Caco-2 (cell line): ENCODE measurements around the gene SAMD4A. TPM values are rescaled to one million over a fixed set of nuclear protein-coding genes. Genes with fewer than 3 reads are reported as not detected.

Source experiments
- BruUV-seq: library from RNA; stranded (reverse); fragments of 400-500 nt; replicated peaks from 2 replicates; lab custom pipeline; 2021; lab: Mats Ljungman, UMichigan
- CTCF ChIA-PET: fragments of 300-600 bp; sonication (Branson Sonifier 250); formaldehyde crosslinking; loops from one replicate; lab custom pipeline; 2022; ENCODE audit warnings: antibody characterized with exemption; lab: Charles Lee
- POLR2A ChIA-PET: fragments of 300-600 bp; sonication (Branson Sonifier 250); formaldehyde crosslinking; loops from one replicate; lab custom pipeline; 2022; ENCODE audit warnings: antibody characterized with exemption; lab: Charles Lee
- DNase-seq, 2 experiments: peaks; one replicate each; pipeline versions ENCODE4 v3.0.0 to v3.0.0-alpha.2; 2020 to 2022
- H3K27me3 ChIP-seq: replicated peaks from 2 replicates; pipeline ENCODE4 v1.6.0; 2011; ENCODE audit warnings: low read length; ENCODE audit not compliant: control insufficient read depth, insufficient read depth
- H3K36me3 ChIP-seq: 2 replicates; pipeline ENCODE4 v1.5.1; 2011; ENCODE audit warnings: low read length; ENCODE audit not compliant: control insufficient read depth, insufficient read depth
- H3K4me1 ChIP-seq: fragments of 250-450 bp; sonication (Bioruptor Pico); 2 replicates; pipeline ENCODE4 v1.5.1; 2020; ENCODE audit warnings: mild to moderate bottlenecking
- H3K4me3 ChIP-seq: 2 replicates; pipeline ENCODE4 v1.5.1; 2011; ENCODE audit warnings: low read depth, mild to moderate bottlenecking, control low read depth, low read length
- H3K9me3 ChIP-seq: fragments of 250-450 bp; sonication (Bioruptor Pico); 2 replicates; pipeline ENCODE4 v1.5.1; 2020; ENCODE audit warnings: mild to moderate bottlenecking, moderate library complexity
- H3K27ac Mint-ChIP-seq: one replicate; pipeline ENCODE4 v1.8.0; 2022; ENCODE audit warnings: mixed read lengths; ENCODE audit not compliant: unreplicated experiment
- H3K27me3 Mint-ChIP-seq: one replicate; pipeline ENCODE4 v1.8.0; 2022; ENCODE audit warnings: mixed read lengths; ENCODE audit not compliant: insufficient read depth, unreplicated experiment
- H3K36me3 Mint-ChIP-seq: one replicate; pipeline ENCODE4 v1.8.0; 2022; ENCODE audit warnings: mild to moderate bottlenecking, mixed read lengths; ENCODE audit not compliant: insufficient read depth, unreplicated experiment
- H3K4me1 Mint-ChIP-seq: one replicate; pipeline ENCODE4 v1.8.0; 2022; ENCODE audit warnings: low read depth, mixed read lengths; ENCODE audit not compliant: unreplicated experiment
- H3K4me3 Mint-ChIP-seq: one replicate; pipeline ENCODE4 v1.8.0; 2022; ENCODE audit warnings: mild to moderate bottlenecking, moderate library complexity, mixed read lengths; ENCODE audit not compliant: unreplicated experiment
- H3K9me3 Mint-ChIP-seq: one replicate; pipeline ENCODE4 v1.8.0; 2022; ENCODE audit warnings: mixed read lengths; ENCODE audit not compliant: unreplicated experiment
- CTCF ChIP-seq, 2 experiments: fragments of 200-600 bp in 1 of 2; IDR thresholded peaks; 1 replicate in 1 of 2; 2 replicates in 1 of 2; pipeline versions ENCODE4 v1.5.1 to v1.8.0; 2011 to 2022; ENCODE audit warnings: antibody characterized with exemption in 1 of 2, control low read depth in 1 of 2, inconsistent platforms in 1 of 2, low read depth in 1 of 2, low read length in 1 of 2, mild to moderate bottlenecking in 1 of 2, moderate library complexity in 1 of 2; ENCODE audit not compliant: insufficient read depth in 1 of 2, severe bottlenecking in 1 of 2, unreplicated experiment in 1 of 2
- intact Hi-C: fragments of 100-400 bp; cut with micrococcal nuclease; formaldehyde crosslinking; loops from one replicate; pipeline ENCODE4 v1.10.0; 2022; ENCODE audit not compliant: unreplicated experiment
- total RNA-seq: library from RNA; stranded (reverse); gene quantifications from 2 replicates; pipeline ENCODE4 v1.2.3, GENCODE V29; 2022

SAMD4A gene
- total RNA-seq, 1 experiment from 2014 or later = 60.8 TPM

- H3K27me3 ChIP-seq = no peaks in the 10 kb centered on the region
- intact Hi-C loops = no loop called here
- Mint-ChIP-seq H3K27ac (no peak overlapping the region), H3K4me1 (peaks cover 12% of the 10 kb centered on the region), H3K27me3 (no peaks in the 10 kb centered on the region), H3K4me3 (no peak overlapping the region), H3K36me3 (peaks cover 92% of the 10 kb centered on the region), H3K9me3 (no peaks in the 10 kb centered on the region)
- no peak for TF ChIP-seq CTCF (IDR thresholded peaks at IDR 0.05; ENCODE audit: insufficient read depth in 1 of 2, low read depth in 1 of 2, low read length in 1 of 2, severe bottlenecking in 1 of 2, unreplicated experiment in 1 of 2)
- H3K4me1 ChIP-seq = peaks cover 3% of the 10 kb centered on the region; the same call in 1 of the 2 replicates
- CTCF ChIA-PET = no interaction called here
- no peak overlapping the region for H3K4me3 ChIP-seq
- DNase-seq = no peak
- POLR2A ChIA-PET = no interaction called here
- peaks cover 2% of the 10 kb centered on the region for H3K36me3 ChIP-seq
- BruUV-seq = no TSS peak
- H3K9me3 ChIP-seq = no peaks in the 10 kb centered on the region
Measured at GRCh38 chr14:54776361-54777001, 209.6 kb downstream of the SAMD4A start.

GRCh38 chr14:54777395-54777794 is 210.5 kb downstream of the SAMD4A start:
- H3K36me3 ChIP-seq = peaks cover 2% of the 10 kb centered on the region
- ChIA-PET CTCF (no interaction called here), POLR2A (no interaction called here)
- Mint-ChIP-seq H3K4me1 (peaks cover 10% of the 10 kb centered on the region), H3K36me3 (peaks cover 90% of the 10 kb centered on the region), H3K9me3 (no peaks in the 10 kb centered on the region), H3K27me3 (no peaks in the 10 kb centered on the region), H3K27ac (no peak overlapping the region), H3K4me3 (no peak overlapping the region)
- H3K4me1 ChIP-seq = no peaks in the 10 kb centered on the region
- TF ChIP-seq CTCF (IDR thresholded peaks at IDR 0.05; ENCODE audit: insufficient read depth in 1 of 2, low read depth in 1 of 2, low read length in 1 of 2, severe bottlenecking in 1 of 2, unreplicated experiment in 1 of 2) = no peak
- no TSS peak for BruUV-seq
- intact Hi-C loops = no loop called here
- no peaks in the 10 kb centered on the region for H3K27me3 ChIP-seq
- no peak overlapping the region for H3K4me3 ChIP-seq
- H3K9me3 ChIP-seq = no peaks in the 10 kb centered on the region
- DNase-seq = no peak

DNA sequence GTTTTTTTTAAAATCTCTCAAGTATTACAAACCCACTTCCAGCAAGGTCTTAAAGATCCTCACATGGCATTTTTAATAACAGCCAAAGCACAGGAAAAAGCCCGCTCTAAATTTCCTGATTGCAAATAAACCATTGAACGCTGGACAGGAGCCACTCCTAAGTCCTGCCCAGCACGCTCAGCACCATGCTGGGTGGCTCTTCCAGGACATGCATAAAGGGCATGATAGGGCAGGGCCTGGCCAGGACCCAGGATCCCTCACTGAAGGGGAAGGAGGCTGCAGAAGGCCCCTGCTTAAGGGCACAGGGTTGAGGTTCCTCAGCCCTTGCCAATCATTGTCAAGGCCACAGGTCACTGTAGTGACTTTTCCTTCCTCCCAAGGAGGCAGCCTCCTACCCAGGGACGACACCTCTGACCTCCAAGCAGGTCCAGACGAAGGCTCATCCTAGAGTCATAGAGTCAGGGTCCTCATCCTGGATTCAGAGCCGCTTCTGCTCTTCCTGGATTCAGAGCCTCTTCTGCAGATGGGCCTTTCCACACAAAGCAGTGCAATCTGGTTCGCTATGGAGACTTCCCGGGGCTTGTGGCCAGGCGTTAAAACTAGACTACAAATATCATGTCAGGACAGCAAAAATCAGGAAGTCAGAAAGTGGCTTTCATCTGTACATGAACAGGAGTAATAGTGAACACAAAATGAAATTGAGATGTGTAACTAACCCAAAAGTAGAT is 211.9 kb downstream of the SAMD4A start:
- ChIA-PET CTCF (no interaction called here), POLR2A (no interaction called here)
- Mint-ChIP-seq H3K27ac (no peak overlapping the region), H3K9me3 (no peaks in the 10 kb centered on the region), H3K4me3 (no peak overlapping the region), H3K4me1 (no peaks in the 10 kb centered on the region), H3K27me3 (no peaks in the 10 kb centered on the region), H3K36me3 (peaks cover 90% of the 10 kb centered on the region)
- DNase-seq = no peak
- peaks cover 2% of the 10 kb centered on the region for H3K36me3 ChIP-seq
- H3K27me3 ChIP-seq = no peaks in the 10 kb centered on the region
- no peak for TF ChIP-seq CTCF (IDR thresholded peaks at IDR 0.05; ENCODE audit: insufficient read depth in 1 of 2, low read depth in 1 of 2, low read length in 1 of 2, severe bottlenecking in 1 of 2, unreplicated experiment in 1 of 2)
- no peak overlapping the region for H3K4me3 ChIP-seq
- intact Hi-C loops = no loop called here
- no peaks in the 10 kb centered on the region for H3K9me3 ChIP-seq
- BruUV-seq = no TSS peak
- no peaks in the 10 kb centered on the region for H3K4me1 ChIP-seq
